NCI-H2196 (cell line): Measurements from ENCODE around the gene ZNF445.
"Not testable (repeated sequence)": the region's sequence is repeated elsewhere in the genome, so short reads cannot be mapped to it uniquely, and the experiment has no call there.

Experiments used
- DNase-seq: peaks from one replicate; lab custom pipeline; 2025; ENCODE audit not compliant: unreplicated experiment; lab: John Stamatoyannopoulos, UW

Gene ZNF445

GRCh38 chr3:44476963-44477311, 533 bp downstream of the ZNF445 start:
- no peak for DNase-seq

- DNase-seq = no peak
Observed at GRCh38 chr3:44476181-44476611, 1.3 kb downstream of the ZNF445 start.

- DNase-seq = not testable (repeated sequence)
Observed at GRCh38 chr3:44474886-44475285, 2.6 kb downstream of the ZNF445 start.

GRCh38 chr3:44470430-44470829, 7.0 kb downstream of the ZNF445 start:
- no peak for DNase-seq

- DNase-seq = no peak
Observed at GRCh38 chr3:44469914-44470313, 7.6 kb downstream of the ZNF445 start.

GRCh38 chr3:44468572-44469520, 8.6 kb downstream of the ZNF445 start:
- DNase-seq = no peak

GRCh38 chr3:44468099-44468537, 9.4 kb downstream of the ZNF445 start:
- not testable (repeated sequence) for DNase-seq

- DNase-seq = no peak
Observed at GRCh38 chr3:44467241-44467640, 10.2 kb downstream of the ZNF445 start.

- DNase-seq = not testable (repeated sequence)
Observed at GRCh38 chr3:44464920-44465319, 12.6 kb downstream of the ZNF445 start.

- no peak for DNase-seq
Observed at GRCh38 chr3:44464509-44464908, 13.0 kb downstream of the ZNF445 start.

GRCh38 chr3:44460050-44460449, 17.4 kb downstream of the ZNF445 start:
- DNase-seq = not testable (repeated sequence)

GRCh38 chr3:44455318-44455717, 22.2 kb downstream of the ZNF445 start:
- DNase-seq = no peak

GRCh38 chr3:44454258-44454657, 23.2 kb downstream of the ZNF445 start:
- no peak for DNase-seq

- DNase-seq = no peak
Observed at GRCh38 chr3:44451441-44451840, 26.0 kb downstream of the ZNF445 start.

GRCh38 chr3:44446929-44447328, 30.5 kb downstream of the ZNF445 start:
- DNase-seq = no peak

- no peak for DNase-seq
Observed at GRCh38 chr3:44445786-44446185, 31.7 kb downstream of the ZNF445 start.

- no peak for DNase-seq
Observed at GRCh38 chr3:44444896-44445691, 32.4 kb downstream of the ZNF445 start.

- DNase-seq = no peak
Observed at GRCh38 chr3:44444437-44444836, 33.0 kb downstream of the ZNF445 start.

GRCh38 chr3:44442596-44443309, 34.7 kb downstream of the ZNF445 start:
- DNase-seq = no peak

GRCh38 chr3:44439499-44440295, 37.8 kb downstream of the ZNF445 start:
- no peak for DNase-seq
